GM12873 (cell line): ENCODE measurements around the gene NOVA1.

Experiments used
- CTCF ChIP-seq: IDR thresholded peaks from 2 replicates; pipeline ENCODE4 v1.5.1; 2012; ENCODE audit warnings: low read depth, mild to moderate bottlenecking, moderate library complexity, low read length, control low read depth; ENCODE audit not compliant: insufficient read depth; ENCODE audit errors: missing control alignments

NOVA1 gene

DNA sequence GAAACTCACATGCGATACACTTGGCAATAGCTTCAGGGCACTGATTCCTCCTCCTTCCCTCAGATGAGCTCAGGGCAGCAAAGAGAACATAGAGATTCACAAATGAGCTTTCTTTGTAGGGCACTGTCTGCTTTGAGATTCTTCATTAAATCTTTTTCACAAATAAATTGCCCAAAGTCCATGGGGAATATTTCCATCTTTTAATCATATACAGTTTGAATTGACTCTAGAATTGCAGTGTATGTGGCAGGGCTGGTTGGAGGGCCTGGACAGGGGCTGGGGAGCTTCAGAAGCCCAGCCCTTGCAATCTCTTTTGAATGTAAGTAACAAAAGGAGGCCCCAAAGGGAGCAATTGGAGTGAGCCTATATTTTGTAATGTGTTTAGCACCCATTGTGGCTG, 197.5 kb downstream of the NOVA1 start:
- TF ChIP-seq CTCF = no peak

DNA sequence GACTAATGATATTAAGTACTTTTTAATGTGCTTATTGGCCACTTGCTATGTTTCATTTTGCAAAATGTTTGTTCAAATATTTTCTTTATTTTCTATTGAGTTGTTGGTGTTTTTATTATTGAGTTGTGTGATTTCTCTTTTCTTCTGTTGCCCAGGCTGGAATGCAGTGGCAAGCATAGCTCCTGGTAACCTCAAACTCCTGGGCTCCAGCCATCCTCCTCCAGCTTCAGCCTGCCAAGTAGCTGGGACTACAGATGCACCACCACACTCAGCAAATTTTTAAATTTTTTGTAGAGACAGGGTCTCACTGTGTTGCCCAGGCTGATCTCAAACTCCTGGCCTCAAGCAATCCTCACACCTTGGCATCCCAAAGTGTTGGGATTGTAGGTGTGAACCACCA, 199.2 kb downstream of the NOVA1 start:
- no peak for TF ChIP-seq CTCF
